ENCODE results near the gene ZGPAT.

ZGPAT gene

DNA sequence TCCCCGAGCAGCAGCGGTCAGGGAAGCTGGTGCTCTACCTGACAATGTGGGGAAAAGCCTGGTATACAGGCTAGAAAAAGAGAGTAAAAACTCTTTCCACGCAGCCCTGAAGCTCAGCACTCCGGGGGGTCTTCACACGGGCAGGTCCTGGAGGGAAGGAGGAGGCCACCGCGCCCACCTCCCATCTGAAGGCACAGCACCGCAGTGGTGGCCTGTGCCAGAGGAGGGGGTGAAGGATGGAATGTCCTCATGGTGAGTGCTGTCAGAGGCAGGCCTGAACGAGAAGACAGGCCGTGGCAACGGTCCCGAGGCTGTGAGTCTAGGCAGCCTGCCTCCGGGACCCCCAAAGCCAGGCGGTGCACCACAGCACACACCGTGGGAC lies 37.6 kb downstream of the ZGPAT start:
- no peak for DNase-seq (ENCODE audit: low read depth)
- TF ChIP-seq, protein P1, sequence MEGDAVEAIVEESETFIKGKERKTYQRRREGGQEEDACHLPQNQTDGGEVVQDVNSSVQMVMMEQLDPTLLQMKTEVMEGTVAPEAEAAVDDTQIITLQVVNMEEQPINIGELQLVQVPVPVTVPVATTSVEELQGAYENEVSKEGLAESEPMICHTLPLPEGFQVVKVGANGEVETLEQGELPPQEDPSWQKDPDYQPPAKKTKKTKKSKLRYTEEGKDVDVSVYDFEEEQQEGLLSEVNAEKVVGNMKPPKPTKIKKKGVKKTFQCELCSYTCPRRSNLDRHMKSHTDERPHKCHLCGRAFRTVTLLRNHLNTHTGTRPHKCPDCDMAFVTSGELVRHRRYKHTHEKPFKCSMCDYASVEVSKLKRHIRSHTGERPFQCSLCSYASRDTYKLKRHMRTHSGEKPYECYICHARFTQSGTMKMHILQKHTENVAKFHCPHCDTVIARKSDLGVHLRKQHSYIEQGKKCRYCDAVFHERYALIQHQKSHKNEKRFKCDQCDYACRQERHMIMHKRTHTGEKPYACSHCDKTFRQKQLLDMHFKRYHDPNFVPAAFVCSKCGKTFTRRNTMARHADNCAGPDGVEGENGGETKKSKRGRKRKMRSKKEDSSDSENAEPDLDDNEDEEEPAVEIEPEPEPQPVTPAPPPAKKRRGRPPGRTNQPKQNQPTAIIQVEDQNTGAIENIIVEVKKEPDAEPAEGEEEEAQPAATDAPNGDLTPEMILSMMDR (IDR thresholded peaks at IDR 0.05; ENCODE audit: insufficient read depth, low read depth, low read length, missing control alignments) = no peak
- H3K4me3 ChIP-seq (ENCODE audit: low read depth, low read length) = no peak overlapping the region

DNA sequence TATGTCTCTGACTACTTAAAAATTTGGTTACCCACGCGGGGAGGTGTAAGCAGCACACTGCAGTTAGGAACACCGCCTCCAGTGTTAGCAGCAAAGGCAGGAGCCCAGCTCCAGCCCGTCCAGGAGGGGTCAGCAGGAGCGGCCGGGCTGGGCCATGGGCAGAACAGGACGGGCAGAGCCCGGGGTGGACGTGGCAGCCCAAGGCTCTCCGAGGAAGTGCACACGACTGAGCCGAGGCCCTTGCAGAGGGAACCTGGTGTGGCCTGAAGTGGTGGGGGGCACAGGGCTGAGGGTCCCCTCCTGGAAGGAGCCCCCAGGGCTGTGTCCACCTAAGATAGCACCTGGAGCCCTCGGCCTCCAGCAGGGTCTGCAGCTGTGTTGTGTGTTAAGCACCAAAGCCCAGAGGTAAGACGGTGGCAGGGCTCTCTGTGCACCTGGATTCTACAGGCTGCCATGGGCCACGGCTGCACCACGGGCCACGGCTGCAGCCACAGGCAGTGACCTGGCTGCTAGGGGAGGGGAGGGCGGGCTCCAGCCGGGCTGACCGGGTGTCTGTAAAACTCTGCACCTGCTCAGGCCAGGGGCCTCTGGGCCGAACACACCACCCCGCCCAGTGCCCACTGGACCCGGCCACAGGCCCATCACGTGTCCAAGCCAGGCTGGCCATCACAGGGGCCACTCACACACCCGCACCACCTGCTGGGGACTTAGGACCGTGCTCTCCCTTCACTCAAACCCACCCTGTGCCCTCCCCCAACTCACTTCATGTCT lies 38.3 kb downstream of the ZGPAT start:
- no peak for DNase-seq (ENCODE audit: low read depth)
- TF ChIP-seq, protein P1 (IDR thresholded peaks at IDR 0.05; ENCODE audit: insufficient read depth, low read depth, low read length, missing control alignments) = no peak

DNA sequence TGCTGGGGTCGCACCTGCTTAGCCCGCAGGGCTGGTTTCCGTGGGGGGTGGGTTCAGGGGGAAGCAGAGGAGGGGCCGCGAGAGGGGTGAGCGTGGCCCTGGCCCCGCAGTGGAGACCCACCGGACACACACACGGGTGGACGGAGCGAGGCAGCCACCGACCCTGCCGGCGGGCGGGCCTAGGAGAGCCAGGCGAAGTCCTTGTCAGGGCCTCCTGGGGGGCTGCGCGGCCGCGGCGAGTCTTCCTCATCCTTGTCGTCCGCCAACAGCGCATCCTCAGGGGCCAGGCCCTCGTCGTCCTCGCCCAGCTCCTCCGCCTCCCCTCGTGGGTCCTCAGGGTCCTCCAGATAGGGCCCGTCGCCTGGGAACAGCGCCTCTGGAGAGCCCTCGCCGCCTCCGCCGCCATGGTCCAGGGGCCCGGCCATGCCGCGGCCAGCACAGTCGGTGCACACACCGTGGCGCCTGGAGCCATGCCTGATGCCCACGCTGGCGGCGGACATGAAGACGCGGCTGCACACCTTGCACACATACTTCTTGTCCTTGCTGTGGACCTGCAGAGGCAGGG lies 39.0 kb downstream of the ZGPAT start:
- TF ChIP-seq, protein P1 (IDR thresholded peaks at IDR 0.05; ENCODE audit: insufficient read depth, low read depth, low read length, missing control alignments) = no peak
- DNase-seq (ENCODE audit: low read depth) = no peak
- no peak overlapping the region for H3K4me3 ChIP-seq (ENCODE audit: low read depth, low read length)

More for the DNA sequence above, 38.3 kb downstream of the ZGPAT start:
- H3K4me3 ChIP-seq (ENCODE audit: low read depth, low read length) = no peak overlapping the region

DNA sequence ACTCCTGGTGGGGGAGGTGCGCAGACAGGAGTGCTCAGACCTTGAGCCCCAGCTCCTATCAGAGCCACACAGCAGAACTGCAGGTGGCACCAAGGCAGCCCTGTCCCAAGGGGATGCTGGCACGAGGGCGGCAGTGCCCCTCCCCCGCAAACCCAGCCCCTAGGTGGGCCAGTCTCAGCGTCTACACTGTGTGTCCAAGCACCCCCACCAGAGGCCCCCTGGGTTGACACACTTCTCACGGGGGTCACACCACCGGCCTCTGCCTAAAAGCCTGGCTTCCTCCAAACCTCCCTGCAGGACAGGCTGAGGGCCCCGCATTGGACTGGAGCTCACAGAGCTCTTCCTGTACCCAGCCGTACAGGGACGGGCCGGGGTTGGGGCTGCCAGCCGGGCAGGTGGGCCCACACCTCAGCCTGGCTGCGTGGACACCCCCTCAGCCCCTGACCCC lies 39.8 kb downstream of the ZGPAT start:
- no peak for DNase-seq (ENCODE audit: low read depth)
- TF ChIP-seq, protein P1 (IDR thresholded peaks at IDR 0.05; ENCODE audit: insufficient read depth, low read depth, low read length, missing control alignments) = no peak
- H3K4me3 ChIP-seq (ENCODE audit: low read depth, low read length) = no peak overlapping the region

GRCh38 chr20:63748070-63748933 lies 40.5 kb downstream of the ZGPAT start:
- TF ChIP-seq, protein P1 (IDR thresholded peaks at IDR 0.05; ENCODE audit: insufficient read depth, low read depth, low read length, missing control alignments) = no peak
- no peak for DNase-seq (ENCODE audit: low read depth)
- H3K4me3 ChIP-seq (ENCODE audit: low read depth, low read length) = no peak overlapping the region

DNA sequence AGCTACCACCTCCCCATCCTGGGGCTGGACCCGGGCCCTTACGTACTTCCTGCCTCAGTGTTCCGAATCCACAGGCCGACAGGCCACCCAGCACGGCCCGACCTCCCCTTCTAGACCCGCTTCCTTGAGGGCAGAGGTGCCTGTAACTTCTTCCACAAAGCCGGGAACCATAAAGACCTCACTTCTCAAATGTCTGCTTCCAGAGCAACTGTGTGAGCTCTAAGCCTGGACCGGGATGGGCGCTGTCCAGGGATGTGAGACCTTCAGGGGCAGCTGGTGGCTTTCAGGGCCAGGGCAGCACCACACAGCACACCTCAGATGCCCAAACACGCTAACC lies 41.1 kb downstream of the ZGPAT start:
- TF ChIP-seq, protein P1 (IDR thresholded peaks at IDR 0.05; ENCODE audit: insufficient read depth, low read depth, low read length, missing control alignments) = no peak
- no peak overlapping the region for H3K4me3 ChIP-seq (ENCODE audit: low read depth, low read length)
- DNase-seq (ENCODE audit: low read depth) = no peak
